Loucy (cell line): ENCODE measurements around the gene DSCAML1.

Experiments
- CTCF ChIP-seq: fragments of 200-600 bp; sonication (generic); conservative IDR thresholded peaks from 2 replicates; pipeline ENCODE4 v1.5.1; 2014; ENCODE audit warnings: mild to moderate bottlenecking, antibody characterized with exemption, low read length
- EZH2phosphoT487 ChIP-seq: fragments of 200-600 bp; IDR thresholded peaks from 2 replicates; pipeline ENCODE4 v1.6.1; 2018; ENCODE audit warnings: antibody characterized with exemption, mild to moderate bottlenecking, moderate library complexity, borderline replicate concordance

GRCh38 chr11:117585631-117586030 lies 211.4 kb downstream of the DSCAML1 start:
- no peak for TF ChIP-seq CTCF
- no peak for TF ChIP-seq EZH2phosphoT487
